ENCODE measurements around the gene MYO5A. TPM values are rescaled to one million over a fixed set of nuclear protein-coding genes. Genes with fewer than 3 reads are reported as not detected.
A peak's percentile ranks its signal among the peaks of the same experiment; 100 is the strongest.

Gene MYO5A
- total RNA-seq, 1 donor from 2014 or later: 15.7 TPM

- no peak overlapping the region for H3K4me3 ChIP-seq (ENCODE audit: low read depth, low read length)
- DNase-seq (ENCODE audit: low read depth): no peak
- TF ChIP-seq CTCF (conservative IDR thresholded peaks at IDR 0.05; ENCODE audit: low read depth, low read length): no peak
These were observed 266.3 kb downstream of the MYO5A start for GRCh38 chr15:52262364-52262763.

- DNase-seq (ENCODE audit: low read depth): no peak
- no peak overlapping the region for H3K4me3 ChIP-seq (ENCODE audit: low read depth, low read length)
- peak; percentile 6 for TF ChIP-seq CTCF (conservative IDR thresholded peaks at IDR 0.05; ENCODE audit: low read depth, low read length)
These were observed 267.0 kb downstream of the MYO5A start for GRCh38 chr15:52261498-52262242.

- DNase-seq (ENCODE audit: low read depth): no peak
- TF ChIP-seq CTCF (conservative IDR thresholded peaks at IDR 0.05; ENCODE audit: low read depth, low read length): no peak
- H3K4me3 ChIP-seq (ENCODE audit: low read depth, low read length): no peak overlapping the region
These were observed 267.7 kb downstream of the MYO5A start for GRCh38 chr15:52261026-52261425.

- no peak for TF ChIP-seq CTCF (conservative IDR thresholded peaks at IDR 0.05; ENCODE audit: low read depth, low read length)
These were observed 269.2 kb downstream of the MYO5A start for GRCh38 chr15:52259503-52259902.

GRCh38 chr15:52258461-52258860 lies 270.2 kb downstream of the MYO5A start:
- no peak overlapping the region for H3K4me3 ChIP-seq (ENCODE audit: low read depth, low read length)
- no peak for TF ChIP-seq CTCF (conservative IDR thresholded peaks at IDR 0.05; ENCODE audit: low read depth, low read length)
- DNase-seq (ENCODE audit: low read depth): no peak

More at GRCh38 chr15:52259503-52259902, 269.2 kb downstream of the MYO5A start:
- no peak for DNase-seq (ENCODE audit: low read depth)
- no peak overlapping the region for H3K4me3 ChIP-seq (ENCODE audit: low read depth, low read length)

GRCh38 chr15:52257734-52258062 lies 271.0 kb downstream of the MYO5A start:
- TF ChIP-seq CTCF (conservative IDR thresholded peaks at IDR 0.05; ENCODE audit: low read depth, low read length): no peak
- DNase-seq (ENCODE audit: low read depth): peak; percentile 59
- H3K4me3 ChIP-seq (ENCODE audit: low read depth, low read length): no peak overlapping the region

Other genes starting within 250 kb of the MYO5A start
- gene MYO5C, start 233.1 kb downstream of the MYO5A start, total RNA-seq: 16.9 and 22.3 TPM in 2 replicates
- gene ARPP19, start 40.1 kb upstream of the MYO5A start, total RNA-seq: 104 and 118 TPM in 2 replicates
- 5.3 and 5.4 TPM in 2 replicates for gene ATOSA, start 150.5 kb upstream of the MYO5A start, total RNA-seq